ENCODE data around the gene TCF7. TPM values are rescaled to one million over a fixed set of nuclear protein-coding genes. Genes with fewer than 3 reads are reported as not detected.

The TCF7 gene
- 0.29 and 0.33 TPM in 2 replicates for total RNA-seq

DNA sequence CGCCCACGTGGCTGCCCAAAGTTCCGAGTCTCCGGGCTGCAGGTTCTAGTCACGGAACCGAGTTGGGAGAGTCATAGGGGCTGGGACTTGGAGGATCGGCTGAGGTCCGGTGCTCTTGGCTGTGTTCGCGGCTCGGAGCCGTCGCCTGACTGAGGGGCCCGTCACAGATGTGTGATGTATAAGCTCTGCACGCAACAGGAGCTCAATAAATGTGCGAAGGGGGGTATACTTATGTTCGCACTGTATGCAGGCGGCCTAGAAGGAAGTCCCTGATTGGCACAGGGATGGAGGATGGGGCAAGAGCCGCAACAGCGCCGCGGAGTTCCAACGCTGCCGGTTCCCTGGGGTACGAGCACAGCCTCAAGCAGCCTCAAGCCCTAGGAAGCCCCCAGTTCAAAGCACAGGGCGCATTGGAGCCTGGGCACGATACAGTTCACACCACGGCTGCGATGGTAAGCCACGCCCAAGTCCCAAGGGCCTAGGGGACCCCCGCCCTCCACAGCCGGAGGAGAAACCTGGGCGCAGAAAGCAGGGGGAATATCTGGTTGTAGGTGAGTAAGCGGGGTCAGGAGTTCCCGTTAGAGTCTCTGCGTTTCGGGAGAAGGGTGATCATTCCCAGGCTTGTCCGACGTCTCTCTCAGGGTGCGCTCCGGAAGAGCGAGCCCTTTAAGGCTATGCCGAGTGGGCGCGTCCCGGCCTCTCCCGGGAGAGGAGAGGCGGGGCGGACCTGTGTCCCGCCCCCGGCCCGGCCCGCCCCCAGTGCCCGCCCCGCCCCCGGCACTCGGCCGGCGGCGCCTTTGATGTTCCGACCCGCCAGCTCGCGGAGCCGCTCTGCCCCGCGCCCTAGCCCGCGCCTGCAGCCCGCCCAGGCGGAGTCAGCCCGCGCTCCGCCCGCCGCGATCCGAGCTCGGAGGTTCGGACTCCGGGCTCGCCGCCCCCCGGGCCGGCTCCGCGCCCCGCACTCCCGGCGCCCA is at the start of gene TCF7:
TCF7 (plus strand) TSS at position 780 of the 974 bp plus-strand sequence. CDS start 226 bp downstream, outside the sequence.

GRCh38 chr5:134176511-134177368 is 62.3 kb downstream of the TCF7 start, which contains the start of gene SKP1:
SKP1 (minus strand) TSS chr5:134176950; CDS start chr5:134174022, 2,928 bp downstream.

Small RNA genes within 50 kb of the gene (small RNA-seq; reads per million reads assigned to genes)
- gene AC008608.1: not detected

Other genes with a start within 250 kb of the TCF7 start
- 39.5 and 41.7 TPM in 2 replicates for gene C5orf15, start 146.1 kb upstream of the TCF7 start, total RNA-seq
- 342 and 347 TPM in 2 replicates for gene VDAC1, start 109.7 kb upstream of the TCF7 start, total RNA-seq
- gene SKP1, start 62.3 kb downstream of the TCF7 start, total RNA-seq: 145 and 244 TPM in 2 replicates
- 92.1 and 106 TPM in 2 replicates for gene PPP2CA, start 111.4 kb downstream of the TCF7 start, total RNA-seq

All from vein endothelial cell (primary cell).